ENCODE measurements around the gene EXOG.

Gene EXOG

GRCh38 chr3:38454884-38455638 is 41.1 kb upstream of the EXOG start:
- H3K9me3 ChIP-seq (ENCODE audit: insufficient read depth, low read length), result peaks cover 14% of the 10 kb centered on the region
- no peaks in the 10 kb centered on the region for H3K36me3 ChIP-seq (ENCODE audit: insufficient read depth, insufficient read length, low read length)
- peak overlapping the region; percentile 97 for H3K9ac ChIP-seq (ENCODE audit: insufficient read length, low read depth)
- H3K4me1 ChIP-seq (ENCODE audit: insufficient read depth, insufficient read length), result peaks cover 22% of the 10 kb centered on the region
- peak; percentile 72 for DNase-seq (ENCODE audit: low read depth, low spot score)
- H3K4me3 ChIP-seq (ENCODE audit: insufficient read length, low read depth), result peak overlapping the region; percentile 93
- TF ChIP-seq ZNF274 (IDR thresholded peaks at IDR 0.05; ENCODE audit: low read depth, low read length) (no peak), YY1 (IDR thresholded peaks at IDR 0.05; ENCODE audit: insufficient read depth, insufficient read length) (no peak), SUZ12 (IDR thresholded peaks at IDR 0.05; ENCODE audit: extremely low read depth, insufficient read depth, insufficient read length) (no peak)
- no peaks in the 10 kb centered on the region for H3K27me3 ChIP-seq (ENCODE audit: insufficient read depth, insufficient read length)

GRCh38 chr3:38455639-38456430 is 40.3 kb upstream of the EXOG start:
- peaks cover 22% of the 10 kb centered on the region for H3K4me1 ChIP-seq (ENCODE audit: insufficient read depth, insufficient read length)
- no peaks in the 10 kb centered on the region for H3K36me3 ChIP-seq (ENCODE audit: insufficient read depth, insufficient read length, low read length)
- DNase-seq (ENCODE audit: low read depth, low spot score), result no peak
- no peaks in the 10 kb centered on the region for H3K27me3 ChIP-seq (ENCODE audit: insufficient read depth, insufficient read length)
- H3K9ac ChIP-seq (ENCODE audit: insufficient read length, low read depth), result peak overlapping the region; percentile 84
- peaks cover 6% of the 10 kb centered on the region for H3K9me3 ChIP-seq (ENCODE audit: insufficient read depth, low read length)
- peak overlapping the region; percentile 62 for H3K4me3 ChIP-seq (ENCODE audit: insufficient read length, low read depth)
- no peak for TF ChIP-seq YY1 (IDR thresholded peaks at IDR 0.05; ENCODE audit: insufficient read depth, insufficient read length)
- TF ChIP-seq ZNF274 (IDR thresholded peaks at IDR 0.05; ENCODE audit: low read depth, low read length), result no peak
- TF ChIP-seq SUZ12 (IDR thresholded peaks at IDR 0.05; ENCODE audit: extremely low read depth, insufficient read depth, insufficient read length), result no peak

- no peak for DNase-seq (ENCODE audit: low read depth, low spot score)
- TF ChIP-seq YY1 (IDR thresholded peaks at IDR 0.05; ENCODE audit: insufficient read depth, insufficient read length), result no peak
- TF ChIP-seq SUZ12 (IDR thresholded peaks at IDR 0.05; ENCODE audit: extremely low read depth, insufficient read depth, insufficient read length), result no peak
- TF ChIP-seq ZNF274 (IDR thresholded peaks at IDR 0.05; ENCODE audit: low read depth, low read length), result no peak
- H3K9ac ChIP-seq (ENCODE audit: insufficient read length, low read depth), result no peak overlapping the region
- H3K4me3 ChIP-seq (ENCODE audit: insufficient read length, low read depth), result no peak overlapping the region
- no peaks in the 10 kb centered on the region for H3K36me3 ChIP-seq (ENCODE audit: insufficient read depth, insufficient read length, low read length)
- no peaks in the 10 kb centered on the region for H3K27me3 ChIP-seq (ENCODE audit: insufficient read depth, insufficient read length)
- no peaks in the 10 kb centered on the region for H3K9me3 ChIP-seq (ENCODE audit: insufficient read depth, low read length)
- H3K4me1 ChIP-seq (ENCODE audit: insufficient read depth, insufficient read length), result peaks cover 22% of the 10 kb centered on the region
Observed at GRCh38 chr3:38457111-38458003, 38.8 kb upstream of the EXOG start.

- TF ChIP-seq YY1 (IDR thresholded peaks at IDR 0.05; ENCODE audit: insufficient read depth, insufficient read length) (no peak), SUZ12 (IDR thresholded peaks at IDR 0.05; ENCODE audit: extremely low read depth, insufficient read depth, insufficient read length) (no peak), ZNF274 (IDR thresholded peaks at IDR 0.05; ENCODE audit: low read depth, low read length) (no peak)
- no peak overlapping the region for H3K4me3 ChIP-seq (ENCODE audit: insufficient read length, low read depth)
- no peaks in the 10 kb centered on the region for H3K36me3 ChIP-seq (ENCODE audit: insufficient read depth, insufficient read length, low read length)
- peaks cover 16% of the 10 kb centered on the region for H3K4me1 ChIP-seq (ENCODE audit: insufficient read depth, insufficient read length)
- no peak overlapping the region for H3K9ac ChIP-seq (ENCODE audit: insufficient read length, low read depth)
- no peak for DNase-seq (ENCODE audit: low read depth, low spot score)
- no peaks in the 10 kb centered on the region for H3K27me3 ChIP-seq (ENCODE audit: insufficient read depth, insufficient read length)
- H3K9me3 ChIP-seq (ENCODE audit: insufficient read depth, low read length), result no peaks in the 10 kb centered on the region
Observed at GRCh38 chr3:38458796-38459498, 37.2 kb upstream of the EXOG start.

GRCh38 chr3:38459499-38460048 is 36.6 kb upstream of the EXOG start:
- no peak overlapping the region for H3K9ac ChIP-seq (ENCODE audit: insufficient read length, low read depth)
- TF ChIP-seq SUZ12 (IDR thresholded peaks at IDR 0.05; ENCODE audit: extremely low read depth, insufficient read depth, insufficient read length), result no peak
- no peak for TF ChIP-seq ZNF274 (IDR thresholded peaks at IDR 0.05; ENCODE audit: low read depth, low read length)
- no peak for TF ChIP-seq YY1 (IDR thresholded peaks at IDR 0.05; ENCODE audit: insufficient read depth, insufficient read length)
- no peak for DNase-seq (ENCODE audit: low read depth, low spot score)
- H3K27me3 ChIP-seq (ENCODE audit: insufficient read depth, insufficient read length), result no peaks in the 10 kb centered on the region
- H3K4me3 ChIP-seq (ENCODE audit: insufficient read length, low read depth), result no peak overlapping the region
- no peaks in the 10 kb centered on the region for H3K9me3 ChIP-seq (ENCODE audit: insufficient read depth, low read length)
- H3K4me1 ChIP-seq (ENCODE audit: insufficient read depth, insufficient read length), result peaks cover 16% of the 10 kb centered on the region
- no peaks in the 10 kb centered on the region for H3K36me3 ChIP-seq (ENCODE audit: insufficient read depth, insufficient read length, low read length)
